ENCODE measurements around the gene RASD2.

GRCh38 chr22:35593891-35594470, 53.4 kb downstream of the RASD2 start:
- TF ChIP-seq, protein P1, sequence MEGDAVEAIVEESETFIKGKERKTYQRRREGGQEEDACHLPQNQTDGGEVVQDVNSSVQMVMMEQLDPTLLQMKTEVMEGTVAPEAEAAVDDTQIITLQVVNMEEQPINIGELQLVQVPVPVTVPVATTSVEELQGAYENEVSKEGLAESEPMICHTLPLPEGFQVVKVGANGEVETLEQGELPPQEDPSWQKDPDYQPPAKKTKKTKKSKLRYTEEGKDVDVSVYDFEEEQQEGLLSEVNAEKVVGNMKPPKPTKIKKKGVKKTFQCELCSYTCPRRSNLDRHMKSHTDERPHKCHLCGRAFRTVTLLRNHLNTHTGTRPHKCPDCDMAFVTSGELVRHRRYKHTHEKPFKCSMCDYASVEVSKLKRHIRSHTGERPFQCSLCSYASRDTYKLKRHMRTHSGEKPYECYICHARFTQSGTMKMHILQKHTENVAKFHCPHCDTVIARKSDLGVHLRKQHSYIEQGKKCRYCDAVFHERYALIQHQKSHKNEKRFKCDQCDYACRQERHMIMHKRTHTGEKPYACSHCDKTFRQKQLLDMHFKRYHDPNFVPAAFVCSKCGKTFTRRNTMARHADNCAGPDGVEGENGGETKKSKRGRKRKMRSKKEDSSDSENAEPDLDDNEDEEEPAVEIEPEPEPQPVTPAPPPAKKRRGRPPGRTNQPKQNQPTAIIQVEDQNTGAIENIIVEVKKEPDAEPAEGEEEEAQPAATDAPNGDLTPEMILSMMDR (IDR thresholded peaks at IDR 0.05) = no peak
- TF ChIP-seq POLR2A (IDR thresholded peaks at IDR 0.05) = no peak
